Activated T-cell treated with anti-CD3 and anti-CD28 coated beads, Interleukin-2, amount 50 U/mL, for 48 hours (primary cell): ENCODE measurements around the gene TGM2.

Experiments used
- DNase-seq, 2 experiments: peaks; one replicate each; pipeline ENCODE4 v3.0.0-alpha.2; 2020

TGM2 gene

GRCh38 chr20:38129893-38130609 lies 35.0 kb downstream of the TGM2 start:
- no peak for DNase-seq

GRCh38 chr20:38129248-38129865 lies 35.7 kb downstream of the TGM2 start:
- DNase-seq, result no peak

GRCh38 chr20:38128691-38129090 lies 36.4 kb downstream of the TGM2 start:
- no peak for DNase-seq

GRCh38 chr20:38127920-38128528 lies 37.0 kb downstream of the TGM2 start:
- no peak for DNase-seq

- no peak for DNase-seq
Observed at GRCh38 chr20:38126932-38127621, 38.0 kb downstream of the TGM2 start.

GRCh38 chr20:38126146-38126921 lies 38.7 kb downstream of the TGM2 start:
- no peak for DNase-seq

- DNase-seq, result no peak
Observed at GRCh38 chr20:38125157-38126056, 39.7 kb downstream of the TGM2 start.

- DNase-seq, result no peak
Observed at GRCh38 chr20:38123021-38123587, 42.0 kb downstream of the TGM2 start.

GRCh38 chr20:38121741-38122140 lies 43.3 kb downstream of the TGM2 start:
- no peak for DNase-seq

- DNase-seq, result no peak
Observed at GRCh38 chr20:38120625-38120988, 44.5 kb downstream of the TGM2 start.

GRCh38 chr20:38119446-38119845 lies 45.6 kb downstream of the TGM2 start:
- no peak for DNase-seq

GRCh38 chr20:38117635-38118034 lies 47.4 kb downstream of the TGM2 start:
- no peak for DNase-seq

- no peak for DNase-seq
Observed at GRCh38 chr20:38117205-38117604, 47.9 kb downstream of the TGM2 start.

GRCh38 chr20:38116409-38117165 lies 48.5 kb downstream of the TGM2 start:
- no peak for DNase-seq

- DNase-seq, result no peak
Observed at GRCh38 chr20:38115896-38116295, 49.2 kb downstream of the TGM2 start.

GRCh38 chr20:38115205-38115604 lies 49.9 kb downstream of the TGM2 start:
- no peak for DNase-seq

- DNase-seq, result no peak
Observed at GRCh38 chr20:38114353-38114791, 50.7 kb downstream of the TGM2 start.

GRCh38 chr20:38113401-38114325 lies 51.4 kb downstream of the TGM2 start:
- peak; percentile 24 to 39 for DNase-seq

GRCh38 chr20:38112930-38113294 lies 52.2 kb downstream of the TGM2 start:
- DNase-seq, result peak in 1 of 2 experiments; percentile 13
